Measurements from ENCODE around the gene LYPD5.

Gene LYPD5

GRCh38 chr19:43789029-43789428 lies 13.2 kb downstream of the LYPD5 start:
- Histone ChIP-seq H3K79me2 (ENCODE audit: control insufficient read depth, insufficient read depth, low read length, poor library complexity) (no peaks in the 10 kb centered on the region), H4K8ac (ENCODE audit: low read depth, low read length) (no peak overlapping the region), H3K4me3 (ENCODE audit: low read depth, low read length) (no peak overlapping the region), H3K36me3 (ENCODE audit: control insufficient read depth in 1 of 2, insufficient read depth in 2 of 2, low read length in 2 of 2) (no peaks in the 10 kb centered on the region), H4K91ac (ENCODE audit: low read depth, low read length) (no peak overlapping the region), H3K14ac (ENCODE audit: low read length) (no peak overlapping the region), H3K27ac (ENCODE audit: low read depth, low read length) (no peak overlapping the region), H3K79me1 (ENCODE audit: low read length) (peaks cover 8% of the 10 kb centered on the region), H3K4me2 (ENCODE audit: low read length) (no peak overlapping the region), H3K9me3 (ENCODE audit: insufficient read depth, low read depth, low read length) (no peaks in the 10 kb centered on the region), H3K4me1 (ENCODE audit: control insufficient read depth in 1 of 2, insufficient read depth in 2 of 2, low read length in 2 of 2) (peaks cover 9 to 10% of the 10 kb centered on the region in 2 experiments), H3K23ac (ENCODE audit: low read length) (no peak overlapping the region), H2BK5ac (ENCODE audit: low read depth, low read length, poor library complexity) (no peak overlapping the region), H2BK12ac (ENCODE audit: low read length) (no peak overlapping the region), H3K9ac (ENCODE audit: low read length) (no peak overlapping the region), H3K4ac (ENCODE audit: low read depth, low read length) (no peak overlapping the region), H2BK120ac (ENCODE audit: insufficient read depth, low read length, poor library complexity) (no peak overlapping the region), H2AFZ (ENCODE audit: insufficient read depth, low read length, poor library complexity) (no peak overlapping the region), H2AK5ac (ENCODE audit: low read length) (no peak overlapping the region), H3K18ac (ENCODE audit: low read length) (no peak overlapping the region), H4K12ac (ENCODE audit: low read depth, low read length) (no peak overlapping the region), H3K27me3 (ENCODE audit: insufficient read depth, low read length) (no peaks in the 10 kb centered on the region)
- peak in 1 of 2 donors; percentile 61 for DNase-seq
- no CpG with 5 or more reads among the region's 3 CpGs for WGBS (ENCODE audit: extremely low coverage, insufficient coverage, insufficient read length)

GRCh38 chr19:43786665-43787064 lies 15.6 kb downstream of the LYPD5 start:
- WGBS (ENCODE audit: extremely low coverage, insufficient coverage, insufficient read length) = no CpG with 5 or more reads among the region's 1 CpG
- H3K4me2 ChIP-seq (ENCODE audit: low read length) = no peak overlapping the region
- DNase-seq = no peak

GRCh38 chr19:43784981-43785808 lies 17.1 kb downstream of the LYPD5 start:
- peak overlapping the region; percentile 72 for H4K12ac ChIP-seq (ENCODE audit: low read depth, low read length)
- H4K91ac ChIP-seq (ENCODE audit: low read depth, low read length) = peak overlapping the region; percentile 93
- no peak overlapping the region for H3K4me3 ChIP-seq (ENCODE audit: low read depth, low read length)
- H3K14ac ChIP-seq (ENCODE audit: low read length) = peak overlapping the region; percentile 79
- peak overlapping the region; percentile 58 for H3K18ac ChIP-seq (ENCODE audit: low read length)
- H3K36me3 ChIP-seq (ENCODE audit: control insufficient read depth in 1 of 2, insufficient read depth in 2 of 2, low read length in 2 of 2) = no peaks in the 10 kb centered on the region
- H3K9me3 ChIP-seq (ENCODE audit: insufficient read depth, low read depth, low read length) = peaks cover 10% of the 10 kb centered on the region
- no peak overlapping the region for H3K23ac ChIP-seq (ENCODE audit: low read length)
- H2BK120ac ChIP-seq (ENCODE audit: insufficient read depth, low read length, poor library complexity) = peak overlapping the region; percentile 93
- no peaks in the 10 kb centered on the region for H3K27me3 ChIP-seq (ENCODE audit: insufficient read depth, low read length)
- peak overlapping the region; percentile 68 for H2BK12ac ChIP-seq (ENCODE audit: low read length)
- H2AK5ac ChIP-seq (ENCODE audit: low read length) = peak overlapping the region; percentile 65
- WGBS (ENCODE audit: extremely low coverage, insufficient coverage, insufficient read length) = no CpG with 5 or more reads among the region's 10 CpGs
- H3K79me1 ChIP-seq (ENCODE audit: low read length) = peaks cover 30% of the 10 kb centered on the region
- no peak overlapping the region for H3K4me2 ChIP-seq (ENCODE audit: low read length)
- peaks cover 18 to 24% of the 10 kb centered on the region in 2 experiments for H3K4me1 ChIP-seq (ENCODE audit: control insufficient read depth in 1 of 2, insufficient read depth in 2 of 2, low read length in 2 of 2)
- peak overlapping the region; percentile 37 for H2AFZ ChIP-seq (ENCODE audit: insufficient read depth, low read length, poor library complexity)
- peak overlapping the region; percentile 88 for H4K8ac ChIP-seq (ENCODE audit: low read depth, low read length)
- H3K9ac ChIP-seq (ENCODE audit: low read length) = no peak overlapping the region
- peak overlapping the region; percentile 92 for H2BK5ac ChIP-seq (ENCODE audit: low read depth, low read length, poor library complexity)
- peak; percentile 84 to 92 for DNase-seq
- H3K27ac ChIP-seq (ENCODE audit: low read depth, low read length) = peak overlapping the region; percentile 92
- peak overlapping the region; percentile 54 for H3K4ac ChIP-seq (ENCODE audit: low read depth, low read length)
- H3K79me2 ChIP-seq (ENCODE audit: control insufficient read depth, insufficient read depth, low read length, poor library complexity) = no peaks in the 10 kb centered on the region

More at GRCh38 chr19:43786665-43787064, 15.6 kb downstream of the LYPD5 start:
- H3K4me1 ChIP-seq (ENCODE audit: control insufficient read depth in 1 of 2, insufficient read depth in 2 of 2, low read length in 2 of 2) = peaks cover 12 to 20% of the 10 kb centered on the region in 2 experiments
- no peak overlapping the region for H3K14ac ChIP-seq (ENCODE audit: low read length)
- no peak overlapping the region for H3K9ac ChIP-seq (ENCODE audit: low read length)
- no peak overlapping the region for H3K18ac ChIP-seq (ENCODE audit: low read length)
- H3K9me3 ChIP-seq (ENCODE audit: insufficient read depth, low read depth, low read length) = peaks cover 8% of the 10 kb centered on the region
- no peaks in the 10 kb centered on the region for H3K36me3 ChIP-seq (ENCODE audit: control insufficient read depth in 1 of 2, insufficient read depth in 2 of 2, low read length in 2 of 2)
- no peak overlapping the region for H4K91ac ChIP-seq (ENCODE audit: low read depth, low read length)
- no peaks in the 10 kb centered on the region for H3K79me2 ChIP-seq (ENCODE audit: control insufficient read depth, insufficient read depth, low read length, poor library complexity)
- H3K79me1 ChIP-seq (ENCODE audit: low read length) = peaks cover 18% of the 10 kb centered on the region
- H2BK5ac ChIP-seq (ENCODE audit: low read depth, low read length, poor library complexity) = no peak overlapping the region
- no peak overlapping the region for H2BK12ac ChIP-seq (ENCODE audit: low read length)
- H4K8ac ChIP-seq (ENCODE audit: low read depth, low read length) = no peak overlapping the region
- no peak overlapping the region for H2BK120ac ChIP-seq (ENCODE audit: insufficient read depth, low read length, poor library complexity)
- H3K4ac ChIP-seq (ENCODE audit: low read depth, low read length) = no peak overlapping the region
- H2AK5ac ChIP-seq (ENCODE audit: low read length) = no peak overlapping the region
- H4K12ac ChIP-seq (ENCODE audit: low read depth, low read length) = no peak overlapping the region
- H3K23ac ChIP-seq (ENCODE audit: low read length) = no peak overlapping the region
- H3K27me3 ChIP-seq (ENCODE audit: insufficient read depth, low read length) = no peaks in the 10 kb centered on the region
- no peak overlapping the region for H3K27ac ChIP-seq (ENCODE audit: low read depth, low read length)
- H2AFZ ChIP-seq (ENCODE audit: insufficient read depth, low read length, poor library complexity) = no peak overlapping the region
- H3K4me3 ChIP-seq (ENCODE audit: low read depth, low read length) = no peak overlapping the region

GRCh38 chr19:43784241-43784980 lies 17.8 kb downstream of the LYPD5 start:
- Histone ChIP-seq H2AFZ (ENCODE audit: insufficient read depth, low read length, poor library complexity) (peak overlapping the region; percentile 37), H2BK5ac (ENCODE audit: low read depth, low read length, poor library complexity) (peak overlapping the region; percentile 92), H4K8ac (ENCODE audit: low read depth, low read length) (peak overlapping the region; percentile 88), H3K9ac (ENCODE audit: low read length) (no peak overlapping the region), H2BK120ac (ENCODE audit: insufficient read depth, low read length, poor library complexity) (peak overlapping the region; percentile 93), H3K27ac (ENCODE audit: low read depth, low read length) (peak overlapping the region; percentile 92), H3K4ac (ENCODE audit: low read depth, low read length) (peak overlapping the region; percentile 54), H3K14ac (ENCODE audit: low read length) (peak overlapping the region; percentile 79), H3K9me3 (ENCODE audit: insufficient read depth, low read depth, low read length) (peaks cover 10% of the 10 kb centered on the region), H4K12ac (ENCODE audit: low read depth, low read length) (peak overlapping the region; percentile 72), H3K27me3 (ENCODE audit: insufficient read depth, low read length) (no peaks in the 10 kb centered on the region), H3K4me1 (ENCODE audit: control insufficient read depth in 1 of 2, insufficient read depth in 2 of 2, low read length in 2 of 2) (peaks cover 22 to 31% of the 10 kb centered on the region in 2 experiments), H3K4me3 (ENCODE audit: low read depth, low read length) (no peak overlapping the region), H3K36me3 (ENCODE audit: control insufficient read depth in 1 of 2, insufficient read depth in 2 of 2, low read length in 2 of 2) (no peaks in the 10 kb centered on the region), H3K79me2 (ENCODE audit: control insufficient read depth, insufficient read depth, low read length, poor library complexity) (no peaks in the 10 kb centered on the region), H3K18ac (ENCODE audit: low read length) (peak overlapping the region; percentile 58), H4K91ac (ENCODE audit: low read depth, low read length) (peak overlapping the region; percentile 93), H2BK12ac (ENCODE audit: low read length) (peak overlapping the region; percentile 68), H3K79me1 (ENCODE audit: low read length) (peaks cover 34% of the 10 kb centered on the region), H3K4me2 (ENCODE audit: low read length) (no peak overlapping the region), H3K23ac (ENCODE audit: low read length) (no peak overlapping the region), H2AK5ac (ENCODE audit: low read length) (peak overlapping the region; percentile 88)
- DNase-seq = peak; percentile 81 to 84
- no CpG with 5 or more reads among the region's 4 CpGs for WGBS (ENCODE audit: extremely low coverage, insufficient coverage, insufficient read length)

Data from trophoblast cell (in vitro differentiated cells and primary cell).